Measurements from ENCODE around the gene TRIP6.
"Not testable (repeated sequence)": the region's sequence is repeated elsewhere in the genome, so short reads cannot be mapped to it uniquely, and the experiment has no call there.

The TRIP6 gene

GRCh38 chr7:100837099-100837836 is 29.9 kb upstream of the TRIP6 start:
- DNase-seq, result peak; percentile 93

- DNase-seq, result no peak
These were observed 27.8 kb upstream of the TRIP6 start for GRCh38 chr7:100839361-100839760.

GRCh38 chr7:100840470-100841100 is 26.6 kb upstream of the TRIP6 start:
- no peak for DNase-seq

DNA sequence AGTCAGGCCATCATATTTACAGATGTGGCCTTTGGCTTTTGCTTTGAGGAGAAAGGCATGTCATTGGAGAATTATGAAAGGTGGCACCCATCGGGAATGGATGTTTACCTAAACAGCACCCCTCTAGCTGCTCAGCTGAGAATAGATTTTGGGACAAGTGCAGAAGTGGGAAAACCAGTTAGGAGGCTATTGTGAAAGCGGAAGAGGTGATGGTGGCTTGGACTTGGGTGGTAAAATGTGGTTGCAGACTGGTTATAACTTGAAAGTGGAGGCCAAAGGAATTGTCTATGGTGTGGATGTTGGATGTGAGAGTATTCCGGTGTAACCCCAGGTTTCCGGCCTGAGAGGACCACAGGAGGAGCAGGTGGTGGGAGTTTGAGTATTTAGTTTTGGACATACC is 19.8 kb upstream of the TRIP6 start:
- DNase-seq, result no peak

DNA sequence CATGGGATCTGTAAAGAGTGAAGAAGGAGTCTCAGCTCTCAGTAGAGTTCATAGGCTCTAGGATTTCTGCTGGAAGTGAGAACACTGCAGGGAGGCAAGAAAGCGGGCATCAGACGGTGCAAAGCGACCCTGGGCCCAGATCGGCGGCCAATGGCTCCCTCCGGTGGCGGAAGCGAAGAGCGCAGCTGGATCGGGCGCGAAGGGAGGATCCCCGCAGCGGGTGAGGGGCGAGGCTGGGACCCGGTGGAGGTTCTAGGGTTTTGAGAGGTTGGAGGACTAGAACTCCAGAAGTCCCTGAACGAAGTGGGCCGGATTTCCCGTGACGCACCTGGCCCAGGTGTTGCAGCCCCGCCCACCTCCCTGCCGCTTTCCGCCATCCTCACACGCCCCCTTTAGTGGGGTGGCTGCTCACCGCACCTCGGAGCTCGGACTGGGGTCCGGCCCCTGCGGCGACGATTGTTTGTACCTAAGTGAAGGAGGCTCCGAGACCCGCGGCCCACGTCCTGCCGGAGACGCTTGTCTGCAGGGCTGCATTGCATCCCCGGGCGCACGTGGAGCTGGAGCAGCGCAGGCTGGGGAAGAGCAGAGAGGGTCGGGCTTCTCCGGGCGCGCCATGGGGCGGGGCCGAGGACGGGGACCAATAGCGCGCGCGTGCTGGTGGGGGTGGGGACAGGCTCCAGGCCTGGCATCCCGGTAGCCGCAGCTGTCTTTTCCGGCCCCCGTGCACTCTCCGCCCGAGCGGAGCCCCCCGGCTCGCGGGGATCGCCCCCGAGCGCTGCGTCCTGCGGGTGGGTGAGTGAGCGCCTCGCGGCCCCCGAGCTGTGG is 14.9 kb upstream of the TRIP6 start, which contains the start of gene SLC12A9:
TSS of gene SLC12A9 (plus strand) at position 666 of the 825 bp plus-strand sequence. CDS start 1,485 bp downstream, outside the sequence.
- peak; percentile 92 for DNase-seq

- DNase-seq, result no peak
These were observed 12.9 kb upstream of the TRIP6 start for GRCh38 chr7:100854146-100854895.

GRCh38 chr7:100854899-100855298 is 12.3 kb upstream of the TRIP6 start:
- DNase-seq, result not testable (repeated sequence)

DNA sequence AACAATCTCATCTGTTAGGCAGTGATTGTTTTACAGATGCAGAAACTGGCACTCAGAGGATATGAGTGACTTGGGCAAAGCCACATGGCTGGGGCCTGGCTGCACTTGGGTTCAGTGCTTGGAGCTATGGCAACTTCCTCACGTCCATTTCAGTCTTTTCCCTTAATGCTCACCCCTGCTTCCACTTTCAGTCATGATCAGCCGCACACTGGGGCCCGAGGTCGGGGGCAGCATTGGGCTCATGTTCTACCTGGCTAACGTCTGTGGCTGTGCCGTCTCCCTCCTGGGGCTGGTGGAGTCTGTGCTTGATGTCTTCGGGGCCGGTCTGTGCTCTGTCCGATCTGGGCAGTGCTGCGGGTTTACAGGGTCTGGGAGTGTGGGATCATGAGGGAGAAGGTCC is 11.7 kb upstream of the TRIP6 start:
- DNase-seq, result no peak

GRCh38 chr7:100856871-100857282 is 10.3 kb upstream of the TRIP6 start:
- no peak for DNase-seq

DNA sequence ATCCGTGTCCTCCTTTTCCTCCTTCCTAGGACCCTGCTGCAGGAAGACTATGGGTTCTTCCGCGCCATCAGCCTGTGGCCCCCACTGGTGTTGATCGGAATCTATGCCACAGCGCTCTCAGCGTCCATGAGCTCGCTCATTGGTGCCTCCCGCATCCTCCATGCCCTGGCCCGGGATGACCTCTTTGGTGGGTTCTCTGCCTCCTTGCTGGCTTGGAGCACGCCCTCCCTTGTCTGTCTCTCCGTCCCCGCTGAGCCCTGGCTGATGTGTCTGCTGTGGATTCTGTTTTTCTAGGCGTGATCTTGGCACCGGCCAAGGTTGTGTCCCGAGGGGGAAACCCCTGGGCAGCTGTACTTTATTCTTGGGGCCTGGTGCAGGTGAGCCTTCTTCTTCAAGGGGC is 7.3 kb upstream of the TRIP6 start:
- DNase-seq, result no peak

- no peak for DNase-seq
These were observed 6.2 kb upstream of the TRIP6 start for GRCh38 chr7:100860702-100861615.

DNA sequence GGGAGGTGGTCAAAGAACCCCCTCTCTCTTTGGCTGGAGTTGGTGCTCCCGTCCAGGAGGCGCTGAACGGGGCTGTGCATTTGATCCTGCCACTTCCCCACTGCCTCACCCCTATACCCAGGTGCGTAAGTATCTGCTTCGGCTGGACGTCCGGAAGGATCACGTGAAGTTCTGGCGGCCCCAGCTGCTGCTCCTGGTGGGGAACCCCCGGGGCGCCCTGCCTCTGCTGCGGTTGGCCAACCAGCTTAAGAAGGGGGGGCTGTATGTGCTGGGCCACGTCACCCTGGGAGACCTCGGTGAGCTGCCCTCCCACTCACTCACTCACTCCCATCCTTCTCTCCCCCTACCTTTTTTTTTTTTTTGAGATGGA is 5.6 kb upstream of the TRIP6 start:
- no peak for DNase-seq

- no peak for DNase-seq
These were observed 3.7 kb upstream of the TRIP6 start for GRCh38 chr7:100863406-100863950.

DNA sequence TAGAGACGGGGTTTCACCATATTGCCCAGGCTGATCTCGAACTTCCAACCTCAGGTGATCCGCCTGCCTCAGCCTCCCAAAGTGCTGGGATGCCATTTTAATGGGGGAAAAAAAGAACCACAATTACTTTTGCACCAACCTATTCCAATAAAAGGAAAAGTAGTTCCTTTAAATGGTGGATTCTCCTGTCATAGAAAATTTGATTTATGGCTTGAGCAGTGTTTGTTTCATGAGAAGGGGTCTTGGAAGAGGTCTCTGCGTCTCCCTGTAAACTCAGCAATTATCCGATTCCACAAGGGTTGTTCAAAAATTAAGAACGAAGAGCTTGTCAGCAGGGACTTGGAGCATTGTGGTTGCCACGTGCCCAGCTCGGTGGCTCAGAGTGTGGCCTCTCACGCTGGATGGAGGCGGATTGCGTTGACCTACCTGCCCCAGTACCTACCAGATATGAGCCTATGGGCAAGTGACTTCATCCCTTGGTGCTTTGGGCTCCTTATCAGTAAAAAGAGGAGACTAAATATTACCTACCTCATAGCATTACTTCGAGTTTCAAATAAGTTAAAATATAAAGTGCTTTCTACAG is 2.8 kb upstream of the TRIP6 start:
- no peak for DNase-seq

DNA sequence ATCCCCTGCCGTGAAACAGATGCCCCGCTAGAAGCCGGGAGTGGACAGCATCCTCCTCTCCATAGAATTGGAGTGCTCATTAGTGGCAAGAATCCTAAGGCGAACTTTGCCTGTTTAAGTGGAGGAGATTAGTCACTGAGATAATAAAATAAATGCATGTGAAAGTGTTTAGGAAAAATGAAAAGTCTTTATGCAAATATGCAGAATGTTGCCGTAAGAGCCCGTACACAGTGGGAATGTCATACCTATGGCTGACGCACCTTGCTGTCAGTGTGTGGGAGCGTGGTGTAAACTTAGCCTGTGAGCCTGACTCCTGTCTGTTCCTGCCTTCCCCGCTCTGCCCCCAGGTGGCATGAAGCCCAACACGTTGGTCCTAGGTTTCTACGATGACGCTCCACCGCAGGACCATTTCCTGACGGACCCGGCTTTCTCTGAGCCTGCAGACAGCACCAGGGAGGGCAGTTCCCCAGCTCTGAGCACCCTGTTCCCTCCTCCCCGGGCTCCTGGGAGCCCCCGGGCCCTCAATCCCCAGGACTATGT is 1.7 kb upstream of the TRIP6 start:
- no peak for DNase-seq

DNA sequence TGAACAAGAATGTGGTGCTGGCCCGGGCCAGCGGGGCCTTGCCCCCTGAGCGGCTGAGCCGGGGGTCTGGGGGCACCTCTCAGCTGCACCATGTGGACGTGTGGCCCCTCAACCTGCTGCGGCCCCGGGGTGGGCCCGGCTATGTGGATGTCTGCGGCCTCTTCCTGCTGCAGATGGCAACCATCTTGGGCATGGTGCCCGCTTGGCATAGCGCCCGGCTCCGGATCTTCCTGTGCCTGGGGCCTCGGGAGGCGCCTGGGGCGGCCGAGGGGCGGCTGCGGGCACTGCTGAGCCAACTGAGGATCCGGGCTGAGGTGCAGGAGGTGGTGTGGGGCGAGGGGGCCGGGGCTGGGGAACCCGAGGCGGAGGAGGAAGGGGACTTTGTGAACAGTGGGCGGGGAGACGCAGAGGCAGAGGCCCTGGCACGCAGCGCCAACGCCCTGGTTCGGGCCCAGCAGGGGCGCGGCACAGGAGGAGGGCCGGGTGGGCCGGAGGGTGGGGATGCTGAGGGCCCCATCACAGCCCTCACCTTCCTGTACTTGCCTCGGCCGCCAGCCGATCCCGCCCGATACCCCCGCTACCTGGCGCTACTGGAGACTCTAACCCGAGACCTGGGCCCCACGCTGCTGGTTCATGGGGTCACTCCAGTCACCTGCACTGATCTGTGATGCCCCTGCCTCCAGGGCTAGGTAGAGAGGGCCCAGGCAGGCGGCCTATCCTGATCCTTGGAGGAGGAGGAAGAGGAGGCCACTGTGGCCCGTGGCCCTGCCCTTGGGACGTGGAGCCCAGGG is 1.1 kb upstream of the TRIP6 start:
- no peak for DNase-seq

DNA sequence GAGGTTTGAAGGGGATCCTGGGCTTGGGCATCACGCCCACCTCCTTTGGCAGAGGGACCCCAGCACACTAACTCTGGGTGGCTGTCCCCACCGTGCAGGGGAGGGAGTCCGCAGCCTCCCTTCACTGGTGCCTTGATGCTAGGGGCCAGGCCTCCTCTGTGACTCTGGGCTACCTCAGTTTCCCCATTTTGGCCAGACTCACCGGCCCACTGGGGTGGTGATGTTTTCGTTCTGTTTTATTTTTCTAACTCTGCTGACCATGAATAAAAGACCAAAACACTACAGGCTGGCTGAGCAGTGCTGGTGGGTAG is 503 bp upstream of the TRIP6 start:
- no peak for DNase-seq

- DNase-seq, result no peak
These were observed 744 bp downstream of the TRIP6 start for GRCh38 chr7:100867776-100868485.

GRCh38 chr7:100873599-100874299 is 6.6 kb downstream of the TRIP6 start:
- no peak for DNase-seq

Data from fibroblast of skin of abdomen (primary cell).